Activated CD4-positive, alpha-beta T cell treated with anti-CD3 and anti-CD28 coated beads for 36 hours (primary cell): ENCODE data around the gene DNAH1. TPM values are rescaled to one million over a fixed set of nuclear protein-coding genes. Genes with fewer than 3 reads are reported as not detected.

ENCODE experiments used
- ATAC-seq: fragments of 200-7000 bp; cut with Tn5 transposase; one replicate; pipeline ENCODE4 v1.10.0; 2021; ENCODE audit warnings: mild to moderate bottlenecking, moderate library complexity
- CTCF ChIA-PET: fragments of 350-600 bp; sonication (Branson Sonifier 250); formaldehyde crosslinking; loops from one replicate; lab custom pipeline; 2021; ENCODE audit warnings: antibody characterized with exemption; lab: Charles Lee
- POLR2A ChIA-PET: fragments of 350-600 bp; sonication (Branson Sonifier 250); formaldehyde crosslinking; loops from one replicate; lab custom pipeline; 2021; ENCODE audit warnings: antibody characterized with exemption, inconsistent platforms; lab: Charles Lee
- DNase-seq: peaks from one replicate; pipeline ENCODE4 v3.0.0-alpha.2; 2020
- H3K27ac Mint-ChIP-seq: one replicate; pipeline ENCODE4 v1.8.0; 2021; ENCODE audit warnings: mixed read lengths
- H3K27me3 Mint-ChIP-seq: one replicate; pipeline ENCODE4 v1.8.0; 2021; ENCODE audit warnings: mixed read lengths
- H3K36me3 Mint-ChIP-seq: one replicate; pipeline ENCODE4 v1.8.0; 2021; ENCODE audit warnings: low read depth, mixed read lengths
- H3K4me1 Mint-ChIP-seq: one replicate; pipeline ENCODE4 v1.8.0; 2021; ENCODE audit warnings: mixed read lengths
- H3K4me3 Mint-ChIP-seq: one replicate; pipeline ENCODE4 v1.8.0; 2021; ENCODE audit warnings: mild to moderate bottlenecking, moderate library complexity, mixed read lengths
- H3K9me3 Mint-ChIP-seq: one replicate; pipeline ENCODE4 v1.8.0; 2021; ENCODE audit warnings: low read depth, mixed read lengths
- intact Hi-C, 2 experiments: fragments of 100-400 bp; cut with DNase I in 1 of 2; cut with micrococcal nuclease in 1 of 2; formaldehyde crosslinking; loops; one replicate each; pipeline versions ENCODE4 v1.14.2 to v1.15.1; 2022 to 2024; cut with DNase I, micrococcal nuclease
- total RNA-seq, 2 experiments: library from RNA; stranded (reverse); gene quantifications; one replicate each; pipeline ENCODE4 v1.2.3, GENCODE V29; 2021

The DNAH1 gene
- total RNA-seq, 2 experiments from 2014 or later = 7.4 to 10.1 TPM

GRCh38 chr3:52298149-52299098, 17.7 kb upstream of the DNAH1 start:
- POLR2A ChIA-PET = interaction anchor here (0.7 kb wide), 1 partner anchor 12 kb away, joined by 5 read pairs; no protein-coding TSS in a partner anchor
- CTCF ChIA-PET = interaction anchor here (0.6 to 0.9 kb wide), 4 partner anchors 8 to 237 kb away, joined by 3 to 4 read pairs (median 3); no protein-coding TSS in a partner anchor
- intact Hi-C loops = no loop called here
- Mint-ChIP-seq H3K9me3 (no peaks in the 10 kb centered on the region), H3K27me3 (no peaks in the 10 kb centered on the region), H3K36me3 (peaks cover 5% of the 10 kb centered on the region), H3K4me3 (no peak overlapping the region), H3K27ac (no peak overlapping the region), H3K4me1 (peaks cover 9% of the 10 kb centered on the region)
- DNase-seq = no peak
- no peak for ATAC-seq

- ATAC-seq (no peak), DNase-seq (no peak)
- Mint-ChIP-seq H3K27me3 (no peaks in the 10 kb centered on the region), H3K36me3 (peaks cover 5% of the 10 kb centered on the region), H3K9me3 (no peaks in the 10 kb centered on the region), H3K27ac (no peak overlapping the region), H3K4me1 (peaks cover 9% of the 10 kb centered on the region), H3K4me3 (no peak overlapping the region)
- intact Hi-C loops = no loop called here
- CTCF ChIA-PET = interaction anchor here (0.6 to 0.7 kb wide), 2 partner anchors 95 to 112 kb away, joined by 3 to 4 read pairs; no protein-coding TSS in a partner anchor
- POLR2A ChIA-PET = no interaction called here
Observed at GRCh38 chr3:52299247-52299878, 16.8 kb upstream of the DNAH1 start.

- H3K4me1 Mint-ChIP-seq = peaks cover 9% of the 10 kb centered on the region
- H3K4me3 Mint-ChIP-seq = no peak overlapping the region
- H3K9me3 Mint-ChIP-seq = no peaks in the 10 kb centered on the region
- ATAC-seq (peak; percentile 55), DNase-seq (no peak)
- intact Hi-C loops = no loop called here
- CTCF ChIA-PET = interaction anchor here (0.5 to 0.7 kb wide), 2 partner anchors 52 to 96 kb away, joined by 3 read pairs; no protein-coding TSS in a partner anchor
- no peaks in the 10 kb centered on the region for H3K27me3 Mint-ChIP-seq
- H3K36me3 Mint-ChIP-seq = no peaks in the 10 kb centered on the region
- POLR2A ChIA-PET = no interaction called here
- H3K27ac Mint-ChIP-seq = no peak overlapping the region
Observed at GRCh38 chr3:52299879-52300611, 16.1 kb upstream of the DNAH1 start.

- Mint-ChIP-seq H3K36me3 (no peaks in the 10 kb centered on the region), H3K4me1 (peaks cover 22% of the 10 kb centered on the region), H3K9me3 (no peaks in the 10 kb centered on the region), H3K27ac (no peak overlapping the region), H3K4me3 (no peak overlapping the region), H3K27me3 (no peaks in the 10 kb centered on the region)
- intact Hi-C loops = no loop called here
- POLR2A ChIA-PET = interaction anchor here (0.7 kb wide), 1 partner anchor 620 kb away, joined by 3 read pairs; no protein-coding TSS in a partner anchor
- CTCF ChIA-PET = no interaction called here
- no peak for ATAC-seq
- DNase-seq = no peak
Observed at GRCh38 chr3:52302426-52303145, 13.5 kb upstream of the DNAH1 start.

- H3K27me3 Mint-ChIP-seq = no peaks in the 10 kb centered on the region
- no peaks in the 10 kb centered on the region for H3K36me3 Mint-ChIP-seq
- no peaks in the 10 kb centered on the region for H3K9me3 Mint-ChIP-seq
- H3K27ac Mint-ChIP-seq = no peak overlapping the region
- H3K4me3 Mint-ChIP-seq = no peak overlapping the region
- DNase-seq (no peak), ATAC-seq (no peak)
- peaks cover 29% of the 10 kb centered on the region for H3K4me1 Mint-ChIP-seq
- intact Hi-C loops = no loop called here
- ChIA-PET CTCF (no interaction called here), POLR2A (no interaction called here)
Observed at GRCh38 chr3:52303811-52304210, 12.3 kb upstream of the DNAH1 start.

GRCh38 chr3:52305926-52306325, 10.2 kb upstream of the DNAH1 start:
- intact Hi-C loops = no loop called here
- ATAC-seq = no peak
- DNase-seq = no peak
- H3K4me1 Mint-ChIP-seq = peaks cover 30% of the 10 kb centered on the region
- no peaks in the 10 kb centered on the region for H3K9me3 Mint-ChIP-seq
- ChIA-PET CTCF (interaction anchor here (0.5 to 2.0 kb wide), 3 partner anchors 33 to 690 kb away, joined by 3 to 4 read pairs (median 3); no protein-coding TSS in a partner anchor), POLR2A (no interaction called here)
- H3K36me3 Mint-ChIP-seq = no peaks in the 10 kb centered on the region
- H3K27me3 Mint-ChIP-seq = no peaks in the 10 kb centered on the region
- no peak overlapping the region for H3K27ac Mint-ChIP-seq
- no peak overlapping the region for H3K4me3 Mint-ChIP-seq

GRCh38 chr3:52306978-52307377, 9.1 kb upstream of the DNAH1 start:
- no peak overlapping the region for H3K27ac Mint-ChIP-seq
- POLR2A ChIA-PET = no interaction called here

GRCh38 chr3:52308308-52308707, 7.8 kb upstream of the DNAH1 start:
- intact Hi-C loops = no loop called here
- POLR2A ChIA-PET = no interaction called here
- Mint-ChIP-seq H3K4me1 (peaks cover 38% of the 10 kb centered on the region), H3K27me3 (no peaks in the 10 kb centered on the region), H3K9me3 (no peaks in the 10 kb centered on the region), H3K36me3 (no peaks in the 10 kb centered on the region), H3K27ac (no peak overlapping the region), H3K4me3 (no peak overlapping the region)
- DNase-seq (no peak), ATAC-seq (no peak)
- CTCF ChIA-PET = no interaction called here

More at GRCh38 chr3:52306978-52307377, 9.1 kb upstream of the DNAH1 start:
- Mint-ChIP-seq H3K27me3 (no peaks in the 10 kb centered on the region), H3K36me3 (no peaks in the 10 kb centered on the region), H3K4me3 (no peak overlapping the region), H3K4me1 (peaks cover 34% of the 10 kb centered on the region), H3K9me3 (no peaks in the 10 kb centered on the region)
- DNase-seq = no peak
- intact Hi-C loops = no loop called here
- CTCF ChIA-PET = interaction anchor here (0.6 to 2.0 kb wide), 5 partner anchors 9 to 162 kb away, joined by 3 to 4 read pairs (median 3); no protein-coding TSS in a partner anchor
- ATAC-seq = no peak

- Mint-ChIP-seq H3K9me3 (no peaks in the 10 kb centered on the region), H3K4me3 (no peak overlapping the region), H3K4me1 (peaks cover 44% of the 10 kb centered on the region), H3K27me3 (no peaks in the 10 kb centered on the region), H3K27ac (peak overlapping the region; percentile 42), H3K36me3 (no peaks in the 10 kb centered on the region)
- intact Hi-C loops = no loop called here
- peak; percentile 83 for ATAC-seq
- ChIA-PET POLR2A (no interaction called here), CTCF (interaction anchor here (0.7 kb wide), 1 partner anchor 42 kb away, joined by 3 read pairs; no protein-coding TSS in a partner anchor)
- peak; percentile 58 for DNase-seq
Observed at GRCh38 chr3:52310861-52311575, 5.1 kb upstream of the DNAH1 start.

- Mint-ChIP-seq H3K4me3 (no peak overlapping the region), H3K4me1 (peaks cover 43% of the 10 kb centered on the region), H3K27ac (no peak overlapping the region), H3K27me3 (no peaks in the 10 kb centered on the region), H3K9me3 (no peaks in the 10 kb centered on the region), H3K36me3 (no peaks in the 10 kb centered on the region)
- ChIA-PET POLR2A (no interaction called here), CTCF (interaction anchor here (0.7 kb wide), 1 partner anchor 43 kb away, joined by 3 read pairs; no protein-coding TSS in a partner anchor)
- ATAC-seq (no peak), DNase-seq (no peak)
- intact Hi-C loops = no loop called here
Observed at GRCh38 chr3:52311576-52312119, 4.5 kb upstream of the DNAH1 start.
